HEK293T (cell line): ENCODE results near the gene SERPINB10.

Source experiments
- ARNT ChIP-seq: fragments of 450-650 bp; IDR thresholded peaks from 2 replicates; pipeline ENCODE4 v1.6.1; 2017; ENCODE audit warnings: mild to moderate bottlenecking
- BHLHE40 ChIP-seq: fragments of 450-650 bp; IDR thresholded peaks from 2 replicates; pipeline ENCODE4 v1.6.1; 2016; ENCODE audit warnings: mild to moderate bottlenecking, moderate library complexity, borderline replicate concordance
- CTBP1 ChIP-seq: fragments of 450-650 bp; IDR thresholded peaks from 2 replicates; pipeline ENCODE4 v1.6.1; 2016; ENCODE audit warnings: borderline replicate concordance
- FOXA1 ChIP-seq: fragments of 450-650 bp; IDR thresholded peaks from 2 replicates; pipeline ENCODE4 v1.6.1; 2016; ENCODE audit warnings: mild to moderate bottlenecking
- FOXK2 ChIP-seq: fragments of 450-650 bp; IDR thresholded peaks from 2 replicates; pipeline ENCODE4 v1.6.1; 2016; ENCODE audit warnings: mild to moderate bottlenecking
- FOXM1 ChIP-seq: fragments of 450-650 bp; IDR thresholded peaks from 2 replicates; pipeline ENCODE4 v1.6.1; 2017; ENCODE audit warnings: mild to moderate bottlenecking, borderline replicate concordance
- HDGF ChIP-seq: fragments of 450-650 bp; IDR thresholded peaks from 2 replicates; pipeline ENCODE4 v1.6.1; 2017; ENCODE audit warnings: antibody characterized with exemption, borderline replicate concordance
- L3MBTL2 ChIP-seq: fragments of 450-650 bp; conservative IDR thresholded peaks from 2 replicates; pipeline ENCODE4 v1.6.1; 2016; ENCODE audit warnings: mild to moderate bottlenecking
- LEF1 ChIP-seq: fragments of 450-650 bp; IDR thresholded peaks from 2 replicates; pipeline ENCODE4 v1.6.1; 2017; ENCODE audit warnings: mild to moderate bottlenecking, borderline replicate concordance
- SP1 ChIP-seq: fragments of 450-650 bp; IDR thresholded peaks from 2 replicates; pipeline ENCODE4 v1.6.1; 2017
- SUZ12 ChIP-seq: fragments of 450-650 bp; IDR thresholded peaks from 2 replicates; pipeline ENCODE4 v1.6.1; 2016; ENCODE audit warnings: mild to moderate bottlenecking
- TARDBP ChIP-seq: fragments of 450-650 bp; IDR thresholded peaks from 2 replicates; pipeline ENCODE4 v1.6.1; 2016
- TF ChIP-seq, protein P1 (sequence below): fragments of 450-650 bp; IDR thresholded peaks from 2 replicates; pipeline ENCODE4 v1.6.1; 2016

DNA sequence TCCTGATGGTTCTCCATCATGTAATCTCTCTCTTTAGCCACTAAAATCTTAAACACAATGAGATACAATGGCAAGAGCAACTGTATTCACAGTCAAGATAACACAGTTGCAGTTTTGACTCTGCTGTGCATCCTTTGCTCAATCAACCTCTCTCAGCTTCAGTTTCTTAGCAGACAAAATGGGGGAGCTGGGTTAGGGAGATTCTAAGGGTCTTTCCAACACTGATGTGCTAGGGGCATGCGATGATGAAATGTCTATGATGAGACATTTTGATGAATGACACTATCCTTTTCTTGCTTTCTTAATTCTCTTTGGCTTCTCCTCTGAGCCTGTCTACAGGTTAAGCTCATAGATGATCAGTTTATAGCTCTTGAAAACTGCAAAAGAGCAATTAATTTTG lies 1.1 kb downstream of the SERPINB10 start:
- TF ChIP-seq FOXA1 (no peak), CTBP1 (no peak), SUZ12 (no peak), TARDBP (no peak), SP1 (no peak), HDGF (no peak), ARNT (no peak), BHLHE40 (no peak), FOXM1 (no peak), FOXK2 (no peak), L3MBTL2 (no peak), LEF1 (no peak)
- TF ChIP-seq, protein P1, sequence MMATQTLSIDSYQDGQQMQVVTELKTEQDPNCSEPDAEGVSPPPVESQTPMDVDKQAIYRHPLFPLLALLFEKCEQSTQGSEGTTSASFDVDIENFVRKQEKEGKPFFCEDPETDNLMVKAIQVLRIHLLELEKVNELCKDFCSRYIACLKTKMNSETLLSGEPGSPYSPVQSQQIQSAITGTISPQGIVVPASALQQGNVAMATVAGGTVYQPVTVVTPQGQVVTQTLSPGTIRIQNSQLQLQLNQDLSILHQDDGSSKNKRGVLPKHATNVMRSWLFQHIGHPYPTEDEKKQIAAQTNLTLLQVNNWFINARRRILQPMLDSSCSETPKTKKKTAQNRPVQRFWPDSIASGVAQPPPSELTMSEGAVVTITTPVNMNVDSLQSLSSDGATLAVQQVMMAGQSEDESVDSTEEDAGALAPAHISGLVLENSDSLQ, result no peak
